IMR-90 (cell line): ENCODE data around the gene USP6NL. TPM values are rescaled to one million over a fixed set of nuclear protein-coding genes. Genes with fewer than 3 reads are reported as not detected.

Experiments used
- ATAC-seq: fragments of 200-7000 bp; cut with Tn5 transposase; 2 replicates; pipeline ENCODE4 v1.9.1; 2020; ENCODE audit warnings: low read depth, mild to moderate bottlenecking, moderate library complexity
- BruUV-seq: library from RNA; stranded (reverse); fragments of 400-500 nt; replicated peaks from 2 replicates; lab custom pipeline; 2021; lab: Mats Ljungman, UMichigan
- CTCF ChIA-PET: fragments of 300-600 bp; formaldehyde crosslinking; extraction: SDS; loops from one replicate; lab custom pipeline; 2021; ENCODE audit warnings: antibody characterized with exemption; lab: Yijun Ruan, JAX
- POLR2A ChIA-PET: fragments of 300-600 bp; sonication (Branson Sonifier 250); formaldehyde crosslinking; loops from one replicate; lab custom pipeline; 2022; ENCODE audit warnings: antibody characterized with exemption; ENCODE audit not compliant: unreplicated experiment; lab: Charles Lee
- DNase-seq: peaks from one replicate; pipeline ENCODE4 v3.0.0; 2013
- H2AFZ ChIP-seq: replicated peaks from 2 replicates; pipeline ENCODE3; 2013; ENCODE audit warnings: low read length, mild to moderate bottlenecking; ENCODE audit not compliant: poor library complexity
- H2AK5ac ChIP-seq: 2 replicates; pipeline ENCODE4 v1.6.1; 2013; ENCODE audit warnings: low read depth, low read length, inconsistent platforms
- H2AK9ac ChIP-seq: replicated peaks from 2 replicates; pipeline ENCODE3; 2013; ENCODE audit warnings: mild to moderate bottlenecking, low read depth, low read length, moderate library complexity; ENCODE audit not compliant: poor library complexity
- H2BK120ac ChIP-seq: 2 replicates; pipeline ENCODE4 v1.6.1; 2013; ENCODE audit warnings: low read depth, low read length, inconsistent platforms
- H2BK15ac ChIP-seq: 3 replicates; pipeline ENCODE4 v1.6.1; 2013; ENCODE audit warnings: low read depth, low read length, inconsistent platforms
- H2BK20ac ChIP-seq: 2 replicates; pipeline ENCODE4 v1.6.1; 2013; ENCODE audit warnings: low read depth, mild to moderate bottlenecking, inconsistent platforms, low read length, moderate library complexity
- H2BK5ac ChIP-seq: 2 replicates; pipeline ENCODE4 v1.6.1; 2013; ENCODE audit warnings: mild to moderate bottlenecking, low read depth, low read length, inconsistent platforms; ENCODE audit not compliant: poor library complexity, severe bottlenecking
- H3K14ac ChIP-seq: replicated peaks from 2 replicates; pipeline ENCODE4 v1.6.1; 2013; ENCODE audit warnings: low read depth, low read length, inconsistent platforms
- H3K18ac ChIP-seq: 2 replicates; pipeline ENCODE4 v1.6.1; 2013; ENCODE audit warnings: low read depth, low read length, control low read depth
- H3K23ac ChIP-seq: 2 replicates; pipeline ENCODE4 v1.6.1; 2013; ENCODE audit warnings: low read depth, low read length, inconsistent platforms
- H3K27ac ChIP-seq: 2 replicates; pipeline ENCODE4 v1.5.1; 2013; ENCODE audit warnings: mild to moderate bottlenecking, control low read depth, low read length; ENCODE audit not compliant: insufficient read depth
- H3K27me3 ChIP-seq: 2 replicates; pipeline ENCODE4 v1.6.1; 2013; ENCODE audit warnings: low read length; ENCODE audit not compliant: control insufficient read depth, insufficient read depth
- H3K36me3 ChIP-seq: 2 replicates; pipeline ENCODE4 v1.6.1; 2013; ENCODE audit warnings: low read length, mixed read lengths; ENCODE audit not compliant: control insufficient read depth, insufficient read depth
- H3K4ac ChIP-seq: 2 replicates; pipeline ENCODE4 v1.6.1; 2013; ENCODE audit warnings: low read depth, low read length, inconsistent platforms
- H3K4me1 ChIP-seq: 2 replicates; pipeline ENCODE4 v1.6.1; 2013; ENCODE audit warnings: low read length, mixed read lengths; ENCODE audit not compliant: control insufficient read depth, insufficient read depth
- H3K4me2 ChIP-seq: 2 replicates; pipeline ENCODE4 v1.6.1; 2013; ENCODE audit warnings: low read depth, mild to moderate bottlenecking, control low read depth, low read length, moderate library complexity
- H3K4me3 ChIP-seq: 2 replicates; pipeline ENCODE4 v1.5.1; 2013; ENCODE audit warnings: low read depth, mild to moderate bottlenecking, control low read depth, low read length, moderate library complexity; ENCODE audit not compliant: insufficient read depth
- H3K56ac ChIP-seq: 2 replicates; pipeline ENCODE4 v1.6.1; 2013; ENCODE audit warnings: low read length, inconsistent platforms; ENCODE audit not compliant: insufficient read depth; ENCODE audit errors: extremely low read depth
- H3K79me1 ChIP-seq, 2 experiments: 2 replicates each; pipeline ENCODE4 v1.6.1; 2013; ENCODE audit warnings: low read length in 2 of 2, inconsistent platforms in 1 of 2, low read depth in 1 of 2
- H3K9ac ChIP-seq: 2 replicates; pipeline ENCODE4 v1.6.1; 2013; ENCODE audit warnings: low read depth, low read length, control low read depth
- H3K9me1 ChIP-seq: 2 replicates; pipeline ENCODE4 v1.6.1; 2013; ENCODE audit warnings: low read length, inconsistent platforms; ENCODE audit not compliant: insufficient read depth
- H3K9me3 ChIP-seq: 2 replicates; pipeline ENCODE4 v1.6.1; 2013; ENCODE audit warnings: low read length; ENCODE audit not compliant: control insufficient read depth, insufficient read depth
- H4K20me1 ChIP-seq: 2 replicates; pipeline ENCODE4 v1.6.1; 2013; ENCODE audit warnings: low read length, inconsistent platforms; ENCODE audit not compliant: insufficient read depth
- H4K5ac ChIP-seq: 2 replicates; pipeline ENCODE4 v1.6.1; 2013; ENCODE audit warnings: mild to moderate bottlenecking, low read depth, low read length, control low read depth
- H4K8ac ChIP-seq, 2 experiments: 2 replicates each; pipeline ENCODE4 v1.6.1; 2013; ENCODE audit warnings: low read depth in 2 of 2, low read length in 2 of 2, control low read depth in 1 of 2, inconsistent platforms in 1 of 2
- H4K91ac ChIP-seq: 2 replicates; pipeline ENCODE4 v1.6.1; 2013; ENCODE audit warnings: low read depth, low read length, inconsistent platforms; ENCODE audit not compliant: insufficient read depth
- BHLHE40 ChIP-seq: fragments of 150-350 bp; IDR thresholded peaks from 2 replicates; pipeline ENCODE4 v1.6.1; 2016; ENCODE audit warnings: mild to moderate bottlenecking, low read depth, low read length
- CEBPB ChIP-seq: IDR thresholded peaks from 2 replicates; pipeline ENCODE4 v1.6.1; 2012; ENCODE audit warnings: low read depth, low read length, improper control_type of control experiment
- CHD1 ChIP-seq: IDR thresholded peaks from 2 replicates; pipeline ENCODE4 v1.6.1; 2012; ENCODE audit warnings: low read depth, low read length, improper control_type of control experiment
- FOS ChIP-seq: fragments of 150-350 bp; IDR thresholded peaks from 2 replicates; pipeline ENCODE4 v1.6.1; 2016; ENCODE audit warnings: low read depth, low read length
- MAFK ChIP-seq: IDR thresholded peaks from 2 replicates; pipeline ENCODE4 v1.6.1; 2012; ENCODE audit warnings: low read depth, low read length, improper control_type of control experiment
- MAZ ChIP-seq: IDR thresholded peaks from 2 replicates; pipeline ENCODE4 v1.6.1; 2012; ENCODE audit warnings: low read depth, mild to moderate bottlenecking, low read length, improper control_type of control experiment, moderate library complexity, borderline replicate concordance
- POLR2A ChIP-seq: IDR thresholded peaks from 2 replicates; pipeline ENCODE4 v1.6.1; 2012; ENCODE audit warnings: mild to moderate bottlenecking, low read depth, low read length
- RAD21 ChIP-seq: IDR thresholded peaks from 2 replicates; pipeline ENCODE4 v1.6.1; 2012; ENCODE audit warnings: low read length, improper control_type of control experiment
- RCOR1 ChIP-seq: IDR thresholded peaks from 2 replicates; pipeline ENCODE4 v1.6.1; 2012; ENCODE audit warnings: mild to moderate bottlenecking, low read length, improper control_type of control experiment; ENCODE audit not compliant: insufficient replicate concordance
- RFX5 ChIP-seq: IDR thresholded peaks from 2 replicates; pipeline ENCODE4 v1.8.0; 2012; ENCODE audit warnings: low read depth, mild to moderate bottlenecking, low read length, moderate library complexity
- USF2 ChIP-seq: fragments of 150-350 bp; IDR thresholded peaks from 2 replicates; pipeline ENCODE4 v1.6.1; 2017; ENCODE audit warnings: mild to moderate bottlenecking, antibody characterized with exemption, low read length, low read depth
- WGBS, 2 experiments: methylation state at CpG; one replicate each; pipeline versions ENCODE4 v1.1.5 to v1.1.7; 2013; ENCODE audit warnings: missing lambda C conversion rate in 2 of 2; ENCODE audit not compliant: insufficient read length in 1 of 2; ENCODE audit errors: extremely low coverage in 2 of 2; 5-methylcytosine and 5-hydroxymethylcytosine counted together
- dilution Hi-C: fragments of 300-500 bp; cut with HindIII; formaldehyde crosslinking; loops from one replicate; pipeline ENCODE4 v1.14.3; 2018; ENCODE audit warnings: low sequenced_read_pairs; ENCODE audit not compliant: unreplicated experiment
- in situ Hi-C: fragments of 300-500 bp; cut with MboI; formaldehyde crosslinking; loops from 3 replicates; pipeline ENCODE4 v1.14.3; 2019; ENCODE audit warnings: low sequenced_read_pairs, inconsistent platforms, mixed read lengths
- intact Hi-C: fragments of 100-400 bp; cut with micrococcal nuclease; formaldehyde crosslinking; loops from 2 replicates; pipeline ENCODE4 v1.10.0; 2022
- polyA plus RNA-seq, 3 experiments: library from polyadenylated mRNA; depleted of rRNA; stranded (reverse); fragments of >200 nt; gene quantifications; 2 replicates each; pipeline ENCODE4 v1.2.3, GENCODE V29; 2012; ENCODE audit warnings: low replicate concordance in 1 of 3
- total RNA-seq: library from RNA; depleted of rRNA; stranded (reverse); fragments of >200 nt; gene quantifications from 2 replicates; pipeline ENCODE4 v1.2.3, GENCODE V29; 2012
- TF ChIP-seq, protein P1 (sequence below): fragments of 150-350 bp; IDR thresholded peaks from 2 replicates; pipeline ENCODE4 v1.6.1; 2016; ENCODE audit warnings: low read depth, mild to moderate bottlenecking, low read length, moderate library complexity, borderline replicate concordance
- TF ChIP-seq, protein P2 (sequence below): conservative IDR thresholded peaks from 2 replicates; pipeline ENCODE4 v1.5.1; 2012; ENCODE audit warnings: mild to moderate bottlenecking, low read depth, low read length, improper control_type of control experiment

Gene USP6NL
- total and polyA plus RNA-seq, 2 of the 4 experiments (the other 2 are of a cell fraction), result 7.8 to 9.1 TPM

DNA sequence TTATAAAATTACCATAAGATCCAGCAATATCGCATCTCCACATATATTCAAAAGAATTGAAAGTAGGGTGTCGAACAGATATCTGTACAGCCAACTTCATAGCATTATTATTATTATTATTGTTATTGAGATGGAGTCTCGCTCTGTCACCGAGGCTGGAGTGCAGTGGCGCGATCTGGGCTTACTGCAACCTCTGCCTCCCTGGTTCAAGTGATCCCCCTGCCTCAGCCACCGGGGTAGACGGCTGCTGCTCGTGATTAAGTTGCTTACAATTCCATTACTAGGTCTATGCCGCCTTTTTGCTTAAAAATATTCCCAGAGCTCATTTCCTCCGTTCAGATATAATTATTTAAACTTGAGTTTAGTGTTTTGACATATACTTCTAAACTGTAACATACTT is 19.8 kb upstream of the USP6NL start:
- ChIA-PET POLR2A (interaction anchor here (0.6 kb wide), 2 partner anchors 18 to 27 kb away, joined by 3 read pairs; no protein-coding TSS in a partner anchor), CTCF (no interaction called here)
- Histone ChIP-seq H3K27ac (no peak overlapping the region), H3K14ac (no peak overlapping the region), H2AFZ (no peak overlapping the region), H2BK20ac (no peak overlapping the region), H2BK15ac (no peak overlapping the region), H3K4me3 (no peak overlapping the region), H2BK5ac (no peak overlapping the region), H3K4ac (no peak overlapping the region), H3K27me3 (peaks cover 1% of the 10 kb centered on the region; the same call in 1 of the 2 replicates), H3K56ac (no peak overlapping the region), H3K4me2 (no peak overlapping the region), H3K4me1 (no peaks in the 10 kb centered on the region), H3K9me3 (no peaks in the 10 kb centered on the region), H2AK5ac (no peak overlapping the region), H4K20me1 (no peaks in the 10 kb centered on the region), H4K8ac (no peak overlapping the region), H3K18ac (no peak overlapping the region), H2AK9ac (no peak overlapping the region), H3K36me3 (no peaks in the 10 kb centered on the region), H3K23ac (no peak overlapping the region), H4K5ac (no peak overlapping the region), H3K9me1 (no peaks in the 10 kb centered on the region), H4K91ac (no peak overlapping the region), H3K79me1 (no peaks in the 10 kb centered on the region), H3K9ac (no peak overlapping the region), H2BK120ac (no peak overlapping the region)
- dilution Hi-C loops (no loop called here), in situ Hi-C loops (no loop called here), intact Hi-C loops (no loop called here)
- no TSS peak for BruUV-seq
- 71% methylated on average over 4 of the region's 11 CpGs; no CpG with 5 or more reads in 1 of the 2 experiments for WGBS, 2 experiments
- no peak for DNase-seq
- ATAC-seq, result no peak
- TF ChIP-seq, protein P1, sequence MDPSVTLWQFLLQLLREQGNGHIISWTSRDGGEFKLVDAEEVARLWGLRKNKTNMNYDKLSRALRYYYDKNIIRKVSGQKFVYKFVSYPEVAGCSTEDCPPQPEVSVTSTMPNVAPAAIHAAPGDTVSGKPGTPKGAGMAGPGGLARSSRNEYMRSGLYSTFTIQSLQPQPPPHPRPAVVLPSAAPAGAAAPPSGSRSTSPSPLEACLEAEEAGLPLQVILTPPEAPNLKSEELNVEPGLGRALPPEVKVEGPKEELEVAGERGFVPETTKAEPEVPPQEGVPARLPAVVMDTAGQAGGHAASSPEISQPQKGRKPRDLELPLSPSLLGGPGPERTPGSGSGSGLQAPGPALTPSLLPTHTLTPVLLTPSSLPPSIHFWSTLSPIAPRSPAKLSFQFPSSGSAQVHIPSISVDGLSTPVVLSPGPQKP, result no peak
- TF ChIP-seq RAD21 (no peak), MAFK (no peak), RFX5 (no peak), USF2 (no peak), POLR2A (no peak), BHLHE40 (no peak), CHD1 (no peak), RCOR1 (no peak), FOS (no peak), MAZ (no peak), CEBPB (no peak)
- TF ChIP-seq, protein P2, sequence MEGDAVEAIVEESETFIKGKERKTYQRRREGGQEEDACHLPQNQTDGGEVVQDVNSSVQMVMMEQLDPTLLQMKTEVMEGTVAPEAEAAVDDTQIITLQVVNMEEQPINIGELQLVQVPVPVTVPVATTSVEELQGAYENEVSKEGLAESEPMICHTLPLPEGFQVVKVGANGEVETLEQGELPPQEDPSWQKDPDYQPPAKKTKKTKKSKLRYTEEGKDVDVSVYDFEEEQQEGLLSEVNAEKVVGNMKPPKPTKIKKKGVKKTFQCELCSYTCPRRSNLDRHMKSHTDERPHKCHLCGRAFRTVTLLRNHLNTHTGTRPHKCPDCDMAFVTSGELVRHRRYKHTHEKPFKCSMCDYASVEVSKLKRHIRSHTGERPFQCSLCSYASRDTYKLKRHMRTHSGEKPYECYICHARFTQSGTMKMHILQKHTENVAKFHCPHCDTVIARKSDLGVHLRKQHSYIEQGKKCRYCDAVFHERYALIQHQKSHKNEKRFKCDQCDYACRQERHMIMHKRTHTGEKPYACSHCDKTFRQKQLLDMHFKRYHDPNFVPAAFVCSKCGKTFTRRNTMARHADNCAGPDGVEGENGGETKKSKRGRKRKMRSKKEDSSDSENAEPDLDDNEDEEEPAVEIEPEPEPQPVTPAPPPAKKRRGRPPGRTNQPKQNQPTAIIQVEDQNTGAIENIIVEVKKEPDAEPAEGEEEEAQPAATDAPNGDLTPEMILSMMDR, result no peak
